DMS153 treated with DMSO at 0.1 percent for 48 hours (cell line): Measurements from ENCODE around the gene TMPRSS7.
A peak's percentile ranks its signal among the peaks of the same experiment; 100 is the strongest.
"Not testable (repeated sequence)": the region's sequence is repeated elsewhere in the genome, so short reads cannot be mapped to it uniquely, and the experiment has no call there.

Source experiments
- DNase-seq: peaks from one replicate; lab custom pipeline; 2025; ENCODE audit not compliant: unreplicated experiment; lab: John Stamatoyannopoulos, UW

The TMPRSS7 gene

GRCh38 chr3:112011376-112011940 is 23.1 kb upstream of the TMPRSS7 start:
- no peak for DNase-seq

- no peak for DNase-seq
These were observed 22.1 kb upstream of the TMPRSS7 start for GRCh38 chr3:112012205-112012992.

- no peak for DNase-seq
These were observed 21.3 kb upstream of the TMPRSS7 start for GRCh38 chr3:112013058-112013783.

GRCh38 chr3:112013784-112014143 is 20.8 kb upstream of the TMPRSS7 start:
- DNase-seq = no peak

- no peak for DNase-seq
These were observed 17.4 kb upstream of the TMPRSS7 start for GRCh38 chr3:112017091-112017490.

- no peak for DNase-seq
These were observed 15.8 kb upstream of the TMPRSS7 start for GRCh38 chr3:112018712-112019111.

- no peak for DNase-seq
These were observed 14.8 kb upstream of the TMPRSS7 start for GRCh38 chr3:112019716-112020115.

- no peak for DNase-seq
These were observed 13.9 kb upstream of the TMPRSS7 start for GRCh38 chr3:112020674-112021085.

- no peak for DNase-seq
These were observed 7.4 kb upstream of the TMPRSS7 start for GRCh38 chr3:112027142-112027541.

- no peak for DNase-seq
These were observed 6.7 kb upstream of the TMPRSS7 start for GRCh38 chr3:112027826-112028225.

GRCh38 chr3:112030901-112031300 is 3.6 kb upstream of the TMPRSS7 start:
- DNase-seq = no peak

GRCh38 chr3:112032098-112032731 is 2.3 kb upstream of the TMPRSS7 start:
- no peak for DNase-seq

GRCh38 chr3:112035241-112035640 is 705 bp downstream of the TMPRSS7 start:
- no peak for DNase-seq

GRCh38 chr3:112037194-112037593 is 2.7 kb downstream of the TMPRSS7 start:
- DNase-seq = not testable (repeated sequence)

GRCh38 chr3:112038863-112039262 is 4.3 kb downstream of the TMPRSS7 start:
- DNase-seq = peak; percentile 55

GRCh38 chr3:112041321-112041720 is 6.8 kb downstream of the TMPRSS7 start:
- no peak for DNase-seq

- peak; percentile 99 for DNase-seq
These were observed 8.3 kb downstream of the TMPRSS7 start for GRCh38 chr3:112042842-112043280.

GRCh38 chr3:112043621-112044201 is 9.2 kb downstream of the TMPRSS7 start:
- DNase-seq = peak; percentile 82

- DNase-seq = no peak
These were observed 12.1 kb downstream of the TMPRSS7 start for GRCh38 chr3:112046599-112046998.

- DNase-seq = no peak
These were observed 12.7 kb downstream of the TMPRSS7 start for GRCh38 chr3:112047264-112047663.

- no peak for DNase-seq
These were observed 14.4 kb downstream of the TMPRSS7 start for GRCh38 chr3:112048911-112049310.
